Keratinocyte (primary cell): Measurements from ENCODE around the gene SLC7A14. TPM values are rescaled to one million over a fixed set of nuclear protein-coding genes. Genes with fewer than 3 reads are reported as not detected.

Experiments
- DNase-seq: peaks from one replicate; pipeline ENCODE4 v3.0.0-alpha.2; 2011; ENCODE audit warnings: low read depth, missing footprints, low spot score
- FAIRE-seq: peaks from 2 replicates; lab custom pipeline; 2011; peaks lifted over from hg19 to GRCh38; lab: Jason Lieb, UNC
- H2AFZ ChIP-seq: 2 replicates; pipeline ENCODE4 v1.6.0; 2012; ENCODE audit warnings: low read length, control low read depth, inconsistent platforms; ENCODE audit not compliant: control insufficient read depth
- H3K27ac ChIP-seq: 2 replicates; pipeline ENCODE4 v1.5.1; 2011; ENCODE audit warnings: low read length; ENCODE audit not compliant: control insufficient read depth, insufficient read depth
- H3K27me3 ChIP-seq: 3 replicates; pipeline ENCODE4 v1.6.0; 2011; ENCODE audit warnings: low read length; ENCODE audit not compliant: control insufficient read depth, insufficient read depth; ENCODE audit errors: extremely low read depth
- H3K36me3 ChIP-seq, 2 experiments: 2 replicates in 1 of 2; 3 replicates in 1 of 2; pipeline ENCODE4 v1.5.1; 2011; ENCODE audit warnings: low read length in 2 of 2, mild to moderate bottlenecking in 1 of 2; ENCODE audit not compliant: control insufficient read depth in 2 of 2, insufficient read depth in 2 of 2; ENCODE audit errors: extremely low read depth in 1 of 2
- H3K4me1 ChIP-seq: 3 replicates; pipeline ENCODE4 v1.5.1; 2011; ENCODE audit warnings: low read length; ENCODE audit not compliant: control insufficient read depth, insufficient read depth; ENCODE audit errors: extremely low read depth
- H3K4me2 ChIP-seq: 3 replicates; pipeline ENCODE4 v1.6.0; 2011; ENCODE audit warnings: low read depth, low read length; ENCODE audit not compliant: control insufficient read depth, insufficient read depth; ENCODE audit errors: extremely low read depth
- H3K4me3 ChIP-seq, 3 experiments: fragments of 200-600 bp in 1 of 3; sonication (generic) in 1 of 3; 2 replicates in 2 of 3; 3 replicates in 1 of 3; pipeline ENCODE4 v1.5.1; 2011 to 2016; ENCODE audit warnings: low read length in 3 of 3, mild to moderate bottlenecking in 3 of 3, control low read depth in 2 of 3, inconsistent platforms in 1 of 3, low read depth in 1 of 3, mixed read lengths in 1 of 3, mixed run types in 1 of 3, moderate library complexity in 1 of 3; ENCODE audit not compliant: control insufficient read depth in 2 of 3, insufficient read depth in 2 of 3; ENCODE audit errors: extremely low read depth in 1 of 3
- H3K79me2 ChIP-seq: 2 replicates; pipeline ENCODE4 v1.6.0; 2012; ENCODE audit warnings: low read length; ENCODE audit not compliant: control insufficient read depth, insufficient read depth
- H3K9ac ChIP-seq: 3 replicates; pipeline ENCODE4 v1.6.0; 2011; ENCODE audit warnings: low read length; ENCODE audit not compliant: control insufficient read depth, insufficient read depth; ENCODE audit errors: extremely low read depth
- H3K9me1 ChIP-seq: 3 replicates; pipeline ENCODE4 v1.6.0; 2011; ENCODE audit warnings: low read length; ENCODE audit not compliant: control insufficient read depth, insufficient read depth; ENCODE audit errors: extremely low read depth
- H3K9me3 ChIP-seq: 2 replicates; pipeline ENCODE4 v1.5.1; 2012; ENCODE audit warnings: low read depth, low read length; ENCODE audit not compliant: control insufficient read depth
- H4K20me1 ChIP-seq: 3 replicates; pipeline ENCODE4 v1.6.0; 2011; ENCODE audit warnings: low read length; ENCODE audit not compliant: control insufficient read depth, insufficient read depth; ENCODE audit errors: extremely low read depth
- EZH2 ChIP-seq: IDR thresholded peaks from one replicate; pipeline ENCODE4 v1.6.1; 2012; ENCODE audit warnings: inconsistent platforms, mild to moderate bottlenecking, low read length, moderate library complexity
- dilution Hi-C: fragments of 300-500 bp; cut with MboI; formaldehyde crosslinking; loops from one replicate; pipeline ENCODE4 v1.7.0; 2020; ENCODE audit warnings: low sequenced_read_pairs; ENCODE audit not compliant: extremely low pct_ligation_motif_present
- polyA plus RNA-seq, 5 experiments: library from polyadenylated mRNA; depleted of rRNA in 3 of 5; stranded (reverse) in 3 of 5; stranded (forward) in 1 of 5; unstranded in 1 of 5; fragments of >200 nt; gene quantifications; 1 replicate in 1 of 5; 2 replicates in 3 of 5; 3 replicates in 1 of 5; pipeline versions ENCODE4 v1.2.1 to v1.2.3, GENCODE V29; 2011 to 2012; ENCODE audit warnings: missing spikeins in 2 of 5, low read depth in 1 of 5, low replicate concordance in 1 of 5
- TF ChIP-seq, protein P1 (sequence below), 3 experiments: IDR thresholded peaks in 1 of 3; conservative IDR thresholded peaks in 1 of 3; optimal IDR thresholded peaks in 1 of 3; 2 replicates in 2 of 3; 3 replicates in 1 of 3; pipeline versions ENCODE3 to v1.5.1; 2011; ENCODE audit warnings: low read length in 3 of 3, mild to moderate bottlenecking in 3 of 3, moderate library complexity in 2 of 3, control low read depth in 1 of 3, inconsistent platforms in 1 of 3; ENCODE audit not compliant: insufficient read depth in 2 of 3; ENCODE audit errors: extremely low read depth in 1 of 3

The SLC7A14 gene
- polyA plus RNA-seq, 1 donor (not counting 4 experiments of a cell fraction or from before 2014, with no cell fraction given): not detected

DNA sequence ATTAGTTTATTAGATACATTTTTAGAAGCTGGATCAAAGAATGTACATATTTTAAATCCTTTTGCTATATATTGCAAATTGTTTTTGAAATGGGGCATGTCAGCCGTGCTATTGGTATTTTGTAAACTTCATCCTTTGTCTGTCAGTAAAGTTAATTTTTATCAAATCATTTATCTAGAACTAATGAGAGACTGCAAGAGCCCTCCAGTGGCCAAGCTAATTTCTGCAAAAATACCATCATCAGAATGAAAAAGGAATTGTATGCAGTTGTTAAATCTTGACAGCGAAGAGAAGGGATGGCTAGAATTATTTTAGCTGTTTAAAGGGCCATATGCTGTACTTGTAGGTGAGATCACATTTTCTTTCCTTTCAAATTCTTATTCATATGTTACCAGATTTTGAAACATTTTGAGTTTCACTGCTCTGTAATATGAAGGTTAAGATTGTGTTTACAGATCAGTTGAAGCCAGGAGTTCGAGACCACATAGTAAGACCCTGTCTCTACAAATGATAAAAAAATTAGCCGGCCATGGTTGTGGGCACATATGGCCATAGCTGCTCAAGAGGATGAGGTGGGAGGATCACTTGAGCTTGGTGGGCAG, 175.3 kb downstream of the SLC7A14 start:
- H3K36me3 ChIP-seq: no peaks in the 10 kb centered on the region
- no peak overlapping the region for H3K4me3 ChIP-seq
- no peak overlapping the region for H3K4me2 ChIP-seq
- no peak overlapping the region for H3K9ac ChIP-seq
- H3K27me3 ChIP-seq: no peaks in the 10 kb centered on the region
- no peak overlapping the region for H3K27ac ChIP-seq
- no peaks in the 10 kb centered on the region for H3K79me2 ChIP-seq
- no peaks in the 10 kb centered on the region for H4K20me1 ChIP-seq
- H3K9me1 ChIP-seq: no peaks in the 10 kb centered on the region
- no peak for FAIRE-seq
- TF ChIP-seq, protein P1, sequence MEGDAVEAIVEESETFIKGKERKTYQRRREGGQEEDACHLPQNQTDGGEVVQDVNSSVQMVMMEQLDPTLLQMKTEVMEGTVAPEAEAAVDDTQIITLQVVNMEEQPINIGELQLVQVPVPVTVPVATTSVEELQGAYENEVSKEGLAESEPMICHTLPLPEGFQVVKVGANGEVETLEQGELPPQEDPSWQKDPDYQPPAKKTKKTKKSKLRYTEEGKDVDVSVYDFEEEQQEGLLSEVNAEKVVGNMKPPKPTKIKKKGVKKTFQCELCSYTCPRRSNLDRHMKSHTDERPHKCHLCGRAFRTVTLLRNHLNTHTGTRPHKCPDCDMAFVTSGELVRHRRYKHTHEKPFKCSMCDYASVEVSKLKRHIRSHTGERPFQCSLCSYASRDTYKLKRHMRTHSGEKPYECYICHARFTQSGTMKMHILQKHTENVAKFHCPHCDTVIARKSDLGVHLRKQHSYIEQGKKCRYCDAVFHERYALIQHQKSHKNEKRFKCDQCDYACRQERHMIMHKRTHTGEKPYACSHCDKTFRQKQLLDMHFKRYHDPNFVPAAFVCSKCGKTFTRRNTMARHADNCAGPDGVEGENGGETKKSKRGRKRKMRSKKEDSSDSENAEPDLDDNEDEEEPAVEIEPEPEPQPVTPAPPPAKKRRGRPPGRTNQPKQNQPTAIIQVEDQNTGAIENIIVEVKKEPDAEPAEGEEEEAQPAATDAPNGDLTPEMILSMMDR (optimal IDR thresholded peaks at IDR 0.05 in 1 of 3, IDR thresholded peaks at IDR 0.05 in 1 of 3, conservative IDR thresholded peaks at IDR 0.05 in 1 of 3; ENCODE audit: extremely low read depth in 1 of 3, insufficient read depth in 2 of 3, low read length in 3 of 3): peak in 2 of 3 experiments; percentile 42
- no peak for TF ChIP-seq EZH2
- dilution Hi-C loops: no loop called here
- H3K9me3 ChIP-seq: no peaks in the 10 kb centered on the region
- peaks cover 6% of the 10 kb centered on the region for H3K4me1 ChIP-seq
- DNase-seq: no peak
- H2AFZ ChIP-seq: no peak overlapping the region

Other genes starting within 250 kb of the SLC7A14 start
- gene SKIL, start 228.4 kb downstream of the SLC7A14 start, polyA plus RNA-seq: 10.6 to 13.7 TPM (median 11.0 TPM) in 3 replicates
- gene CLDN11, start 167.2 kb downstream of the SLC7A14 start, polyA plus RNA-seq: 0.12 to 0.23 TPM (median 0.14 TPM) in 3 replicates